ENCODE measurements around the gene ATXN7L1. TPM values are rescaled to one million over a fixed set of nuclear protein-coding genes. Genes with fewer than 3 reads are reported as not detected.

ATXN7L1 gene
- total RNA-seq, 3 donors from 2014 or later: 2.5 to 5.5 (median 5.4) TPM

GRCh38 chr7:105766421-105767073, 109.9 kb downstream of the ATXN7L1 start:
- H3K36me3 Mint-ChIP-seq (ENCODE audit: insufficient read depth): peaks cover 2% of the 10 kb centered on the region
- no peak for DNase-seq
- peak; percentile 55 to 69 for ATAC-seq
- H3K27me3 Mint-ChIP-seq (ENCODE audit: low read depth): no peaks in the 10 kb centered on the region
- peaks cover 33% of the 10 kb centered on the region for H3K4me1 Mint-ChIP-seq (ENCODE audit: low read depth)
- no peaks in the 10 kb centered on the region for H3K9me3 Mint-ChIP-seq
- no peak overlapping the region for H3K4me3 Mint-ChIP-seq

GRCh38 chr7:105765846-105766245, 110.6 kb downstream of the ATXN7L1 start:
- ATAC-seq (no peak), DNase-seq (no peak)
- no peaks in the 10 kb centered on the region for H3K9me3 Mint-ChIP-seq
- no peak overlapping the region for H3K4me3 Mint-ChIP-seq
- H3K27me3 Mint-ChIP-seq (ENCODE audit: low read depth): no peaks in the 10 kb centered on the region
- H3K36me3 Mint-ChIP-seq (ENCODE audit: insufficient read depth): peaks cover 2% of the 10 kb centered on the region
- peaks cover 40% of the 10 kb centered on the region for H3K4me1 Mint-ChIP-seq (ENCODE audit: low read depth)

GRCh38 chr7:105764506-105764905, 111.9 kb downstream of the ATXN7L1 start:
- no peak overlapping the region for H3K4me3 Mint-ChIP-seq
- DNase-seq (no peak), ATAC-seq (no peak)
- peaks cover 2% of the 10 kb centered on the region for H3K36me3 Mint-ChIP-seq (ENCODE audit: insufficient read depth)
- no peaks in the 10 kb centered on the region for H3K27me3 Mint-ChIP-seq (ENCODE audit: low read depth)
- H3K9me3 Mint-ChIP-seq: no peaks in the 10 kb centered on the region
- H3K4me1 Mint-ChIP-seq (ENCODE audit: low read depth): peaks cover 43% of the 10 kb centered on the region

- no peak overlapping the region for H3K4me3 Mint-ChIP-seq
- no peak for DNase-seq
Measured at GRCh38 chr7:105760551-105761447, 115.6 kb downstream of the ATXN7L1 start.

GRCh38 chr7:105759670-105760550, 116.5 kb downstream of the ATXN7L1 start:
- ATAC-seq: peak; percentile 18 to 41
- Mint-ChIP-seq H3K9me3 (no peaks in the 10 kb centered on the region), H3K4me3 (no peak overlapping the region), H3K4me1 (ENCODE audit: low read depth) (peaks cover 31% of the 10 kb centered on the region), H3K27me3 (ENCODE audit: low read depth) (no peaks in the 10 kb centered on the region), H3K36me3 (ENCODE audit: insufficient read depth) (no peaks in the 10 kb centered on the region)
- DNase-seq: peak; percentile 20

More at GRCh38 chr7:105760551-105761447, 115.6 kb downstream of the ATXN7L1 start:
- peak; percentile 35 to 48 for ATAC-seq
- Mint-ChIP-seq H3K4me1 (ENCODE audit: low read depth) (peaks cover 37% of the 10 kb centered on the region), H3K27me3 (ENCODE audit: low read depth) (no peaks in the 10 kb centered on the region), H3K36me3 (ENCODE audit: insufficient read depth) (no peaks in the 10 kb centered on the region), H3K9me3 (no peaks in the 10 kb centered on the region)

GRCh38 chr7:105756367-105756766, 120.0 kb downstream of the ATXN7L1 start:
- no peak for DNase-seq

GRCh38 chr7:105752671-105753275, 123.6 kb downstream of the ATXN7L1 start:
- Mint-ChIP-seq H3K36me3 (ENCODE audit: insufficient read depth) (peaks cover 5% of the 10 kb centered on the region), H3K4me3 (no peak overlapping the region), H3K9me3 (no peaks in the 10 kb centered on the region), H3K27me3 (ENCODE audit: low read depth) (no peaks in the 10 kb centered on the region), H3K4me1 (ENCODE audit: low read depth) (no peaks in the 10 kb centered on the region)
- ATAC-seq (no peak), DNase-seq (no peak)

More at GRCh38 chr7:105756367-105756766, 120.0 kb downstream of the ATXN7L1 start:
- Mint-ChIP-seq H3K9me3 (no peaks in the 10 kb centered on the region), H3K4me3 (no peak overlapping the region), H3K27me3 (ENCODE audit: low read depth) (no peaks in the 10 kb centered on the region), H3K36me3 (ENCODE audit: insufficient read depth) (no peaks in the 10 kb centered on the region), H3K4me1 (ENCODE audit: low read depth) (peaks cover 24% of the 10 kb centered on the region)
- no peak for ATAC-seq

- no peaks in the 10 kb centered on the region for H3K9me3 Mint-ChIP-seq
- ATAC-seq: no peak
- no peaks in the 10 kb centered on the region for H3K27me3 Mint-ChIP-seq (ENCODE audit: low read depth)
- peaks cover 5% of the 10 kb centered on the region for H3K36me3 Mint-ChIP-seq (ENCODE audit: insufficient read depth)
- H3K4me3 Mint-ChIP-seq: no peak overlapping the region
- DNase-seq: no peak
- H3K4me1 Mint-ChIP-seq (ENCODE audit: low read depth): no peaks in the 10 kb centered on the region
Measured at GRCh38 chr7:105751054-105751453, 125.3 kb downstream of the ATXN7L1 start.

GRCh38 chr7:105748701-105749100, 127.7 kb downstream of the ATXN7L1 start:
- Mint-ChIP-seq H3K4me1 (ENCODE audit: low read depth) (peaks cover 2% of the 10 kb centered on the region), H3K36me3 (ENCODE audit: insufficient read depth) (peaks cover 5% of the 10 kb centered on the region), H3K9me3 (no peaks in the 10 kb centered on the region), H3K27me3 (ENCODE audit: low read depth) (no peaks in the 10 kb centered on the region), H3K4me3 (no peak overlapping the region)
- no peak for DNase-seq
- ATAC-seq: no peak

- Mint-ChIP-seq H3K9me3 (no peaks in the 10 kb centered on the region), H3K27me3 (ENCODE audit: low read depth) (no peaks in the 10 kb centered on the region)
Measured at GRCh38 chr7:105745681-105746330, 130.6 kb downstream of the ATXN7L1 start.

GRCh38 chr7:105744258-105744657, 132.1 kb downstream of the ATXN7L1 start:
- Mint-ChIP-seq H3K27me3 (ENCODE audit: low read depth) (no peaks in the 10 kb centered on the region), H3K9me3 (no peaks in the 10 kb centered on the region), H3K4me3 (no peak overlapping the region), H3K4me1 (ENCODE audit: low read depth) (peaks cover 17% of the 10 kb centered on the region), H3K36me3 (ENCODE audit: insufficient read depth) (peaks cover 2% of the 10 kb centered on the region)
- DNase-seq: no peak
- no peak for ATAC-seq

More at GRCh38 chr7:105745681-105746330, 130.6 kb downstream of the ATXN7L1 start:
- peaks cover 15% of the 10 kb centered on the region for H3K4me1 Mint-ChIP-seq (ENCODE audit: low read depth)
- ATAC-seq: no peak
- DNase-seq: no peak
- H3K4me3 Mint-ChIP-seq: no peak overlapping the region
- peaks cover 4% of the 10 kb centered on the region for H3K36me3 Mint-ChIP-seq (ENCODE audit: insufficient read depth)

GRCh38 chr7:105743351-105744090, 132.9 kb downstream of the ATXN7L1 start:
- peaks cover 17% of the 10 kb centered on the region for H3K4me1 Mint-ChIP-seq (ENCODE audit: low read depth)
- no peak for ATAC-seq
- DNase-seq: no peak

GRCh38 chr7:105742787-105743186, 133.6 kb downstream of the ATXN7L1 start:
- H3K36me3 Mint-ChIP-seq (ENCODE audit: insufficient read depth): peaks cover 1% of the 10 kb centered on the region
- H3K9me3 Mint-ChIP-seq: no peaks in the 10 kb centered on the region
- DNase-seq (no peak), ATAC-seq (no peak)
- H3K4me3 Mint-ChIP-seq: no peak overlapping the region
- peaks cover 17% of the 10 kb centered on the region for H3K4me1 Mint-ChIP-seq (ENCODE audit: low read depth)
- no peaks in the 10 kb centered on the region for H3K27me3 Mint-ChIP-seq (ENCODE audit: low read depth)

More at GRCh38 chr7:105743351-105744090, 132.9 kb downstream of the ATXN7L1 start:
- Mint-ChIP-seq H3K36me3 (ENCODE audit: insufficient read depth) (peaks cover 1% of the 10 kb centered on the region), H3K4me3 (no peak overlapping the region), H3K9me3 (no peaks in the 10 kb centered on the region), H3K27me3 (ENCODE audit: low read depth) (no peaks in the 10 kb centered on the region)
